Measurements from ENCODE around the gene ZNF684.
"Not testable (repeated sequence)": the region's sequence is repeated elsewhere in the genome, so short reads cannot be mapped to it uniquely, and the experiment has no call there.

DNA sequence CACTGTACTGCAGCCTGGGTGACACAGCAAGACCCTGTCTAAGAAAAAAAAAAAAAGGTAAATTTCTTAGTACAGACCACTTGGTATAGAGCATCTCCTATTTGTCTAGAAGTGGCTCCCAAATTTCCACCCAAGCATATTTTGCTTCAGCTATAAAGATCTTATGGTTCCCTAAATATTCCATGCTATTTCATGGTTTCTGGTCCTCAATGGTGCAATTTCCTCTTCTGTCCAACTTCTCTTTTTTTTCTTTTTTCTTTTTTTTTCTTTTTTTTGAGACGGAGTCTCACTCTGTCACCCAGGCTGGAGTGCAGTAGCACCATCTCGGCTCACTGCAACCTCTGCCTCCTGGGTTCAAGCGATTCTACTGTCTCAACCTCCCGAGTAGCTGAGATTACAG is 28.8 kb upstream of the ZNF684 start:
- not testable (repeated sequence) for TF ChIP-seq CTCF, POLR2A (IDR thresholded peaks at IDR 0.05)
